C4-2B (cell line): ENCODE measurements around the gene COL6A5.

ENCODE experiments used
- ZFX ChIP-seq: fragments of 450-650 bp; IDR thresholded peaks from 2 replicates; pipeline ENCODE4 v1.6.1; 2017
- TF ChIP-seq, protein P1 (sequence below): fragments of 450-650 bp; conservative IDR thresholded peaks from 2 replicates; pipeline ENCODE4 v1.5.1; 2017; ENCODE audit warnings: mild to moderate bottlenecking

- TF ChIP-seq, protein P1, sequence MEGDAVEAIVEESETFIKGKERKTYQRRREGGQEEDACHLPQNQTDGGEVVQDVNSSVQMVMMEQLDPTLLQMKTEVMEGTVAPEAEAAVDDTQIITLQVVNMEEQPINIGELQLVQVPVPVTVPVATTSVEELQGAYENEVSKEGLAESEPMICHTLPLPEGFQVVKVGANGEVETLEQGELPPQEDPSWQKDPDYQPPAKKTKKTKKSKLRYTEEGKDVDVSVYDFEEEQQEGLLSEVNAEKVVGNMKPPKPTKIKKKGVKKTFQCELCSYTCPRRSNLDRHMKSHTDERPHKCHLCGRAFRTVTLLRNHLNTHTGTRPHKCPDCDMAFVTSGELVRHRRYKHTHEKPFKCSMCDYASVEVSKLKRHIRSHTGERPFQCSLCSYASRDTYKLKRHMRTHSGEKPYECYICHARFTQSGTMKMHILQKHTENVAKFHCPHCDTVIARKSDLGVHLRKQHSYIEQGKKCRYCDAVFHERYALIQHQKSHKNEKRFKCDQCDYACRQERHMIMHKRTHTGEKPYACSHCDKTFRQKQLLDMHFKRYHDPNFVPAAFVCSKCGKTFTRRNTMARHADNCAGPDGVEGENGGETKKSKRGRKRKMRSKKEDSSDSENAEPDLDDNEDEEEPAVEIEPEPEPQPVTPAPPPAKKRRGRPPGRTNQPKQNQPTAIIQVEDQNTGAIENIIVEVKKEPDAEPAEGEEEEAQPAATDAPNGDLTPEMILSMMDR = no peak
- no peak for TF ChIP-seq ZFX
Observed at GRCh38 chr3:130312374-130312773, 33.1 kb upstream of the COL6A5 start.
